ENCODE measurements around the gene GATAD1. TPM values are rescaled to one million over a fixed set of nuclear protein-coding genes. Genes with fewer than 3 reads are reported as not detected.
"Not testable (repeated sequence)": the region's sequence is repeated elsewhere in the genome, so short reads cannot be mapped to it uniquely, and the experiment has no call there.

The GATAD1 gene
- total RNA-seq, 1 experiment from 2014 or later: 6.0 TPM

GRCh38 chr7:92466682-92467081, 19.4 kb downstream of the GATAD1 start:
- H3K36me3 ChIP-seq: no peaks in the 10 kb centered on the region
- H3K27me3 ChIP-seq: no peaks in the 10 kb centered on the region
- H3K9me3 ChIP-seq: no peaks in the 10 kb centered on the region
- H3K4me3 ChIP-seq: no peak overlapping the region
- no peak for DNase-seq

DNA sequence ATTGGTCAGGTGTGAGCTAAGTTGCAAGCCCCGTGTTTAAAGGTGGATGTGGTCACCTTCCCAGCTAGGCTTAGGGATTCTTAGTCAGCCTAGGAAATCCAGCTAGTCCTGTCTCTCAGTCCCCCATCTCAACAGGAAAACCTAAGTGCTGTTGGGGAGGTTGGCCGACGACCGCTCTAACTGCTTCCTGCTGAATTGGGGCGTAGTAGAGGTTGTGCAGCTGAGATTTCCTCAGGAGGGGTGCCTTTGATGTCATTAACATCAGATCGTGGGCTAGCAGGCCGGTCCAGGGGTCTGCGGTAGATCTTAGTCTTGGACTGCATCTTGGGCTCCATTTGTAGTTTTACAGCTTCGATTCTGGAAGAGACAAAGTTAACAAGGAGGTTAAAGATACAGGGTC, 21.3 kb downstream of the GATAD1 start:
- H3K4me3 ChIP-seq, H3K27me3 ChIP-seq, H3K36me3 ChIP-seq, DNase-seq, H3K9me3 ChIP-seq: not testable (repeated sequence)

DNA sequence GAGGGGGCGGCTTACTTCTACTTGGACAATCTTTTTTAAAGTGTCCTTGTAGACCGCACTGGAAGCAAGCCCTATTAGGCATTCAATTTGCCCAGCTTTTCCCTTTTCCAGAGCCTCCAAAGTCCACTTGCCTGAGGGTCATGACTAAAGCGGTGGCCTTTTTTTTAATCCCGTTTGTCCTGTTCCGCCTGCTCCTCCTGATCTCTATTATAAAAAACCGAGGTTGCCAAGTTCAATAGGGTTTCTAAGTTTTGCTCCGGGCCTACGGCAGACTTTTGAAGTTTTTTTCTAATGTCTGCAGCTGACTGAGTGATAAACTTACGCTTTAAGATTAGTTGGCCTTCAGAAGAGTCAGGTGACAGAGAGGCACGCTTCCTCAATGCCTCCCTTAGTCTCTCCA, 26.7 kb downstream of the GATAD1 start:
- not testable (repeated sequence) for H3K9me3 ChIP-seq, DNase-seq, H3K4me3 ChIP-seq, H3K27me3 ChIP-seq, H3K36me3 ChIP-seq

DNA sequence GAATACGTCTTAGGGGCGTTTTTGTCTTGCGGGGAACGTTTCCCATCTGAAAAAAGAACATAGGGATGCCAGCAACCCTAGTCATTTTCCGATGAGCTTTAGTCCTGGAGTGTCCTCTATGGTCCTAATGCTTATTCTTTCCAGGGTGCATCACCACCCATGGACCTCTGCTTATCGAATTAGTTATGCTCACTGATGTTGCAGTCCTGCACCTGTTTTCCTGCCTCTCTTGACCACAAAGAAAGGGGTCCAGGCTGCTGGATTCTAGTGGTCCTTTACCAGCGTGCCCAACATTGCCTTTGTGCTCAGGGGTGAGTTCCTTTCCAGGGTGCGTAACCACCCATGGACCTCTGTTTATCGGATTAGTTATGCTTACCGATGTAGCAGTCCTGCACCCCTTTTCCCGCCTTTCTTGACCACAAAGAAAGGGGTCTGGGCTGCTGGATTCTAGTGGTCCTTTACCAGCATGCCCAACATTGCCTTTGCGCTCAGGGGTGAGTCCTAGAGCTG, 28.0 kb downstream of the GATAD1 start:
- DNase-seq, H3K27me3 ChIP-seq, H3K4me3 ChIP-seq, H3K9me3 ChIP-seq, H3K36me3 ChIP-seq: not testable (repeated sequence)

GRCh38 chr7:92475851-92476590, 28.7 kb downstream of the GATAD1 start:
- not testable (repeated sequence) for H3K36me3 ChIP-seq, H3K9me3 ChIP-seq, H3K27me3 ChIP-seq, H3K4me3 ChIP-seq, DNase-seq

GRCh38 chr7:92477681-92478080, 30.4 kb downstream of the GATAD1 start, which contains the start of gene ERVW-1:
ERVW-1 (minus strand) TSS chr7:92477946; CDS start chr7:92470381, 7,565 bp downstream.
- not testable (repeated sequence) for H3K4me3 ChIP-seq, DNase-seq, H3K9me3 ChIP-seq, H3K36me3 ChIP-seq, H3K27me3 ChIP-seq

DNA sequence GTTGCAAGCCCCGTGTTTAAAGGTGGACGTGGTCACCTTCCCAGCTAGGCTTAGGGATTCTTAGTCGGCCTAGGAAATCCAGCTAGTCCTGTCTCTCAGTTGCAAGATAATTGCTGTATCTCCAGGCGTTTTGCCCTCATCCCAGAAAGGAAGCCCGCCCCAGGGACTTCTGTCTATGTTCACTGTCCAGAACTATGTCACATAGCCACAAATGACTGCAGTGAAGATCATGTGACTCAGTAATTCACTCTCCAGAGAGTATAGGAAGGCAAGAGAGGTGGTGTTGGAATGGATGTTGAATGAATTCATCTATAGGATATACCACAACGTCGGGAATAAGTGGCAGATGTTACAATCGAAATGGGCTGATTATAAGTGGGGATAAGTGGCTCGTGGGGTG, 30.8 kb downstream of the GATAD1 start:
- DNase-seq: no peak
- H3K9me3 ChIP-seq: no peaks in the 10 kb centered on the region
- H3K27me3 ChIP-seq: no peaks in the 10 kb centered on the region
- H3K4me3 ChIP-seq: no peak overlapping the region
- H3K36me3 ChIP-seq: no peaks in the 10 kb centered on the region

GRCh38 chr7:92478711-92479110, 31.4 kb downstream of the GATAD1 start:
- Histone ChIP-seq H3K4me3 (no peak overlapping the region), H3K27me3 (no peaks in the 10 kb centered on the region), H3K36me3 (no peaks in the 10 kb centered on the region), H3K9me3 (no peaks in the 10 kb centered on the region)
- no peak for DNase-seq

GRCh38 chr7:92479146-92479545, 31.9 kb downstream of the GATAD1 start:
- not testable (repeated sequence) for H3K36me3 ChIP-seq, H3K4me3 ChIP-seq, H3K27me3 ChIP-seq, DNase-seq, H3K9me3 ChIP-seq

- H3K4me3 ChIP-seq, H3K9me3 ChIP-seq, H3K27me3 ChIP-seq, H3K36me3 ChIP-seq, DNase-seq: not testable (repeated sequence)
Measured at GRCh38 chr7:92483624-92484023, 36.3 kb downstream of the GATAD1 start.

DNA sequence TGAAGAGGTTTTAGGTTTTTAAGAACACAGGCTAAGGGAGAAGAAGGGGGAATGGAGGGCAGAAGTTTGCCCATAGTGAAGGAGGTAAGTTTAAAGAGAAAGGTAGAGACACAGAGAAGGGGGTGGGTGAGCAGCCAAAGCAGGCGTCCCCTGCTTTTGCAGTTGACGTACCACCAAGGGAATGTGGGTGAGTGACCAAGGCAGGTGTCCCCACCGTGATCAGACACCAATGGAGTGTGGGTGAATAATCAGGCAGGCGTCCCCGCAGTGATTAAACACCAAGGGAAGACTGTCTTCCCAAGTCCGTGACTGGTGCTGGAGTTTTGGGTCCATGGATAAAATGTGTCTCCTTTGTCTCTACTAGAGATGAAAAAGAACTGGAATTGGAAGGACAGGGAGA, 36.9 kb downstream of the GATAD1 start:
- not testable (repeated sequence) for H3K27me3 ChIP-seq, DNase-seq, H3K4me3 ChIP-seq, H3K9me3 ChIP-seq, H3K36me3 ChIP-seq

- Histone ChIP-seq H3K36me3 (peaks cover 4% of the 10 kb centered on the region; the same call in 1 of the 2 replicates), H3K4me3 (no peak overlapping the region), H3K9me3 (no peaks in the 10 kb centered on the region), H3K27me3 (no peaks in the 10 kb centered on the region)
- DNase-seq: no peak
Measured at GRCh38 chr7:92485267-92485892, 38.1 kb downstream of the GATAD1 start.

- no peak for DNase-seq
- no peaks in the 10 kb centered on the region for H3K9me3 ChIP-seq
- peaks cover 4% of the 10 kb centered on the region; the same call in 1 of the 2 replicates for H3K36me3 ChIP-seq
- H3K4me3 ChIP-seq: no peak overlapping the region
- no peaks in the 10 kb centered on the region for H3K27me3 ChIP-seq
Measured at GRCh38 chr7:92485974-92486373, 38.7 kb downstream of the GATAD1 start.

- H3K9me3 ChIP-seq: no peaks in the 10 kb centered on the region
- no peak for DNase-seq
- no peak overlapping the region for H3K4me3 ChIP-seq
- H3K27me3 ChIP-seq: no peaks in the 10 kb centered on the region
- H3K36me3 ChIP-seq: peaks cover 4% of the 10 kb centered on the region; the same call in 1 of the 2 replicates
Measured at GRCh38 chr7:92487804-92488203, 40.5 kb downstream of the GATAD1 start.

DNA sequence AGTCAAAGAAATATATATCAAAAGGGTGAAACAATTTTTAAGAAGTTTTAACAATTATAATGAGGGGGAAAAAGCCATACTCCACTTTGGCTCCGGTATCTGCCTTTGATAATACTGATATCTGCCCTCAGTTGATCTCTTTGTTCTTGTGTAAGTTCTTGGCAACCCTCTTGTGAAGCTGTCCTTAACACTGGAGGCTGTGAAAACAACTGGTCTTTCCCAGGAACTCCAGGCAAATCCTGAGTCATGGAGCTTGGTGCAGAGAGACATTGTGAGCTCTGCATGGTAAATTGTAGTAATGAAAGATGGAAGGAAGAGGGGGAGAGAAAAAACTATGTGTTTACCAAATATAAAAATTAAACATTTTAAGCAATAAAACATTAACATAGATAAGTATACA, 42.4 kb downstream of the GATAD1 start:
- no peak for DNase-seq
- Histone ChIP-seq H3K9me3 (no peaks in the 10 kb centered on the region), H3K4me3 (no peak overlapping the region), H3K36me3 (peaks cover 4% of the 10 kb centered on the region; the same call in 1 of the 2 replicates), H3K27me3 (no peaks in the 10 kb centered on the region)

GRCh38 chr7:92496876-92497275, 49.6 kb downstream of the GATAD1 start:
- Histone ChIP-seq H3K9me3 (no peaks in the 10 kb centered on the region), H3K4me3 (no peak overlapping the region), H3K27me3 (no peaks in the 10 kb centered on the region), H3K36me3 (no peaks in the 10 kb centered on the region)
- DNase-seq: no peak

DNA sequence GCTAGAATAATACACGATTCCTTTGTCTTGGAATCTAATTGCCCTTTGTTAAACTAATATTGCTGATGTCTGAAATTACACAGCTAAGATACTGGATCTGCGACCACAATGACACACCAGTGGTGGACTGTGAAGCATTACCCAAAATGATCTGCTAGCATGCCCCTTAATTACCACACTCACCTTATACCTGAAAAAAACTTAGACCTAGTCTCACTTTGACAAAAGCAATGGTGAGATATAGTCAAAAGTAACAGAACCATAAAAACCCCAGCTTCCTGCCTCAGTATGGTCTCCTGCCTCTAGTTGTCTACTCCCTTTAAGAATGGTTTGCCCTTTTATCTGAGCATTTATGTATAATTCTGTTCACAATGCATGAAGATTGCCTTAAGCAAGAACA, 51.3 kb downstream of the GATAD1 start:
- H3K27me3 ChIP-seq: no peaks in the 10 kb centered on the region
- no peaks in the 10 kb centered on the region for H3K9me3 ChIP-seq
- DNase-seq: no peak
- no peak overlapping the region for H3K4me3 ChIP-seq
- H3K36me3 ChIP-seq: no peaks in the 10 kb centered on the region

GRCh38 chr7:92503767-92504166, 56.5 kb downstream of the GATAD1 start:
- no peaks in the 10 kb centered on the region for H3K9me3 ChIP-seq
- no peak overlapping the region for H3K4me3 ChIP-seq
- DNase-seq: no peak
- no peaks in the 10 kb centered on the region for H3K27me3 ChIP-seq
- H3K36me3 ChIP-seq: no peaks in the 10 kb centered on the region

Data from MG63 (cell line).